GM10248 (cell line): ENCODE results near the gene SMURF1.
A peak's percentile ranks its signal among the peaks of the same experiment; 100 is the strongest.
"Not testable (repeated sequence)": the region's sequence is repeated elsewhere in the genome, so short reads cannot be mapped to it uniquely, and the experiment has no call there.

Experiments
- CTCF ChIA-PET: fragments of 300-600 bp; sonication (Branson Sonifier 250); formaldehyde crosslinking; extraction: SDS; loops from one replicate; lab custom pipeline; 2021; ENCODE audit warnings: antibody characterized with exemption; lab: Yijun Ruan, JAX
- POLR2A ChIA-PET: fragments of 350-650 bp; sonication (Branson Sonifier 250); formaldehyde crosslinking; extraction: SDS; loops from one replicate; lab custom pipeline; 2020; ENCODE audit warnings: antibody characterized with exemption; lab: Yijun Ruan, JAX
- DNase-seq: peaks from one replicate; pipeline ENCODE4 v3.0.0; 2012; ENCODE audit errors: extremely low spot score
- TF ChIP-seq, protein P1 (sequence below): IDR thresholded peaks from 2 replicates; pipeline ENCODE4 v1.5.1; 2012; ENCODE audit warnings: mild to moderate bottlenecking, low read depth; ENCODE audit errors: extremely low read depth, missing control alignments, control extremely low read depth

The SMURF1 gene

DNA sequence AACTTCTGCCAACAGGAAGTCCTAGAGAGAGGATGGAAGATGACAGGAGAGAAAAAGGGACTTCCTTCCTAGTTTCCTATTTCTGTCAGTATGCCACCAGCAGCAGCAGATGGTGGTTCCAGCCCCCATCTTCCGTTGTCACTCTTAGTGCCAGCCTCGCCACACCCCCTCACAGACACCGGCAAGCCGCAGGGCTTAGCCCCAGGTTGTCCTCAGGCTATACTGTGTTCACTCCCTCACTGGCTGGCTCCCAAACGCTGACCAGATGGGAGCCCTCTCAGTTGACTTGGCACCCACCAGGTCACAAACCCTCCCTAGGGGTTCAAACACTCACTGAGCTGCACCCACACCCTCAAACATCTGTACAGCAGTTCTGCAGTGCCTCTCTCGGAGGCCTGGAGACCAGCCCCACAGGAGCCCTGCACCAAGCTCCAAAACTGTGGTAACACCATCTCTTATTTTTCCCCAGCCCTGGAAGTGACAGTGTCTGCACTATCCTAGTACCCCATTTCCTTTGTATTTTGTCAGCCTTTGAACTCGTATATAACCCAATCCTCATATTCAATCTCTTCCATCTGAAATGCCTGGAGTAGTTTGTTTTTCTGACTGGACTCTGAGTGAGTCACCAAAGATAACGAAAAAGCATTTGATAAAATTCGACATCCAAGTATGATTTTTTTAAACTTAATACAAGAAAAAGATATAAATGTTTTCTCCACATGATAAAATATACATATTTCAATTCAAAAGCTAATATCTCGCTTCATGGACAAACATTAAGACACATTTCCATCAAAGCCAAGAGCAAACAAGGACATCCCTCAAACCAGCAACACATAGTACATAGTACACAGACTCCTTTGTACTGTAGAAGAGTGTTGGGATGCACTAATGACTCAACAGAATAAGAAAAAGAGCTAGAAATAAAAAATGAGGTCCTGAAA lies 34.5 kb downstream of the SMURF1 start:
- ChIA-PET POLR2A (no interaction called here), CTCF (interaction anchor here (1.0 kb wide), 1 partner anchor 10 kb away, joined by 3 read pairs; no protein-coding TSS in a partner anchor)
- no peak for DNase-seq
- TF ChIP-seq, protein P1, sequence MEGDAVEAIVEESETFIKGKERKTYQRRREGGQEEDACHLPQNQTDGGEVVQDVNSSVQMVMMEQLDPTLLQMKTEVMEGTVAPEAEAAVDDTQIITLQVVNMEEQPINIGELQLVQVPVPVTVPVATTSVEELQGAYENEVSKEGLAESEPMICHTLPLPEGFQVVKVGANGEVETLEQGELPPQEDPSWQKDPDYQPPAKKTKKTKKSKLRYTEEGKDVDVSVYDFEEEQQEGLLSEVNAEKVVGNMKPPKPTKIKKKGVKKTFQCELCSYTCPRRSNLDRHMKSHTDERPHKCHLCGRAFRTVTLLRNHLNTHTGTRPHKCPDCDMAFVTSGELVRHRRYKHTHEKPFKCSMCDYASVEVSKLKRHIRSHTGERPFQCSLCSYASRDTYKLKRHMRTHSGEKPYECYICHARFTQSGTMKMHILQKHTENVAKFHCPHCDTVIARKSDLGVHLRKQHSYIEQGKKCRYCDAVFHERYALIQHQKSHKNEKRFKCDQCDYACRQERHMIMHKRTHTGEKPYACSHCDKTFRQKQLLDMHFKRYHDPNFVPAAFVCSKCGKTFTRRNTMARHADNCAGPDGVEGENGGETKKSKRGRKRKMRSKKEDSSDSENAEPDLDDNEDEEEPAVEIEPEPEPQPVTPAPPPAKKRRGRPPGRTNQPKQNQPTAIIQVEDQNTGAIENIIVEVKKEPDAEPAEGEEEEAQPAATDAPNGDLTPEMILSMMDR = no peak

DNA sequence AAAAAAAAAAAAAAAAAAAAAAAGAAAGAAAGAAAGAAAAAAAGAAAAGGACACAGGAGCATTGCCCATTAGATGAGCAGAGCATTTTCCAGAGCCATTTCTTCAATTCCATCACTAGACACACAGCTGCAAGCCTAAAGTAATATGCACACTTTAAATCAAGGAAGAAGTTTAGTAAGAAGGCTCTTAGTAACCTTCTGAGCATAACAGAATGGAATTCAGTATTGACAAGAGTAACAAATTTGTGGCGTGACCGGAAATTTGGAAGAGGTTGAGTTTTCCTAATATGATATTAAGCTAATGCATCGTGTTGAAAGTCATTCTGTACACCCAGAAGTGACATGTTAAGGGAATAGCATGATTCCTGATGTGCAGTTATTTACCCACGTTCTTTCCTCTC lies 35.3 kb downstream of the SMURF1 start:
- ChIA-PET CTCF (interaction anchor here (1.0 kb wide), 1 partner anchor 9 kb away, joined by 3 read pairs; no protein-coding TSS in a partner anchor), POLR2A (no interaction called here)
- DNase-seq = no peak
- TF ChIP-seq, protein P1 = no peak

DNA sequence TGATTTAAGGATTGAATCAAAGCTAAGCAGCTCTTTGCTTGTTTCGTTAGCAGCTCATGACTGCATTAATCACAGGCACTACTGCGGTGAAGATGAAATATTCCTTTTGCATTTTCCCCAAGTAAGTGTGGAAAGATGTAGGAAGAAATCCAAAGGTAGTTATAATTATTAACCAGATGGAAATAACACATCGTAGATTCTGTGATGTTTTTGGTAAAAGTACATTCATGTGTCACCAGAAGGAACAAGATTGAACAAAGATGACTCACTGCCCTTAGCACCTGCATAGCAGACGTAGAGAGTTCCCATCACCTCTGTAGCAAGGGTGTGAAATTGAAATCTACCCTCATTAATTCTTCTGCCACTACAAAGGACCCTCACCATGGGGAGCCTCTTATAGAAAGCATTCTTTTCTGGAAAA lies 37.1 kb downstream of the SMURF1 start:
- peak; percentile 19 for DNase-seq
- ChIA-PET CTCF (interaction anchor here (1.6 kb wide), 1 partner anchor 24 kb away, joined by 4 read pairs; no protein-coding TSS in a partner anchor), POLR2A (no interaction called here)
- TF ChIP-seq, protein P1 = no peak

DNA sequence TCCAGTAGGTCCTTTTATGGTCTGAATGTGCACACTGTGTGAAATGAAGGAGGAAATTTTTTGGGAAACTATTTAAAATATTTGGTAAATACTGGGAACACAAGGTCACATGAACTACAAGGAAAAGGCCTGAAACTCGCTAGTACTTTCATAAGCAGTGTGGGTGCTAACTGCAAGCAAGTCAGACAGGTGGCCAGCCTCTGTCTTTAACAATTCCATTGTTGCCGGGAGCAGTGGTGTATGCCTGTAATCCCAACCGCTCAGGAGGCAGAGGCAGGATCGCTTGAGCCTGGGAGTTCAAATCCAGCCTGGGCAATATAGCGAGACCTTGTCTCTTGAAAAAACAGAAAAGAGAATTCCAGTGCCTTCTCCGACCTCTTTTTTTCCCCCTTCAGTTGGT lies 37.5 kb downstream of the SMURF1 start:
- TF ChIP-seq, protein P1 = no peak
- POLR2A ChIA-PET = no interaction called here
- DNase-seq = no peak
- CTCF ChIA-PET = interaction anchor here (1.6 kb wide), 1 partner anchor 25 kb away, joined by 4 read pairs; no protein-coding TSS in a partner anchor

DNA sequence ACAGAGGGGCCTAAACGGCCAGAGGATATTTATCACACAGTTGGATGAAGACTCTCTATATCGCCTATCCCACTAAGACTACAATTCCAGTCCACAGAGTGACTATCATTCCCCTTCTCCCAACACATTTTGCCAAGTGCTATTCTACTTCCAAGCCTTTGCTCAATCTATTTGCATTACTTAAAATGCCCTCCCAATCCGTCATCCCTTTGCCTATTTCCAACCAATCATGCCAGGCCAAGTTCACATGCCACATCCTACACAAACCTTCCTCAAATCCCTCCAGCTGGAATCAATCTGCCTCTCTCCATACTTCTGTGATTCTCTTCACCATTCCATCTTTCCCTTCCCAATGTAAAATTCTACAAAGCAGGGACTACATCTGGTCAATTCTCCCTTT lies 38.2 kb downstream of the SMURF1 start:
- CTCF ChIA-PET = interaction anchor here (0.7 to 1.1 kb wide), 2 partner anchors 8 to 12 kb away, joined by 3 read pairs; no protein-coding TSS in a partner anchor
- POLR2A ChIA-PET = no interaction called here
- DNase-seq = no peak

DNA sequence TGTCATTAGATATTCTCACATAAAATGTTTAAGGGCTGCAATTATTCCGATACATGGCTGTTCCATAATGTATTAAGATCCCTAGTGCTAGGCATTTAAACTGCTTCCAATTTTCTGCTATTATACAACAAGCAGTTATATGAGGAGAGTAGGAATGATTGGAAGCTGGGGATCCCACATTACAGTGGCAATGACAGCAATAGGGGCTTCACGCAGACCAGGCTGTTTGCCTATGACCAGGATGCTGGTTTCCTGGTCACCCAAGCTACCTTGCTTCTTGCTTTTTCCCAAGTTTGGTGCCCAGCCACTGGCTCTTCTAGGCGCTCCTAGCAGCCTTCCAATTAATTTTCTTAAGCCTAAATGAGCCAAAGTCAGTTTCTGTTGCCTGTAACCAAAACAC lies 39.3 kb downstream of the SMURF1 start:
- TF ChIP-seq, protein P1 = no peak
- DNase-seq = no peak
- CTCF ChIA-PET = interaction anchor here (0.9 to 1.1 kb wide), 2 partner anchors 10 to 13 kb away, joined by 3 read pairs; no protein-coding TSS in a partner anchor
- POLR2A ChIA-PET = interaction anchor here (0.7 kb wide), 1 partner anchor 26 kb away, joined by 3 read pairs; no protein-coding TSS in a partner anchor

More for the DNA sequence above, 38.2 kb downstream of the SMURF1 start:
- TF ChIP-seq, protein P1 = no peak

DNA sequence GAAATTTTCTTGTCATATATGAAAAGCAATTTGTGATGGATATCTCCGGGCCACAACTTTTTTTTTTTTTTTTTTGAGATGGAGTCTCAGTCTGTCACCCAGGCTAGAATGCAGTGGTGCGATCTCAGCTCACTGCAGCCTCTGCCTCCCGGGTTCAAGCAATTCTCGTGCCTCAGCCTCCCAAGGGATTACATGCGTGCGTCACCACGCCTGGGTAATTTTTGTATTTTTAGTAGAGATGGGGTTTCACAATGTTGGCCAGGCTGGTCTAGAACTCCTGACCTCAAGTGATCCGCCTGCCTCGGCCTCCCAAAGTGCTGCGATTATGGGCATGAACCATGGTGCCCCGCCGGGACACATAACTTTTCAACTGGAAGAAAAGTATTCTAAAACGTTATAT lies 40.1 kb downstream of the SMURF1 start:
- CTCF ChIA-PET = interaction anchor here (1.4 kb wide), 1 partner anchor 8 kb away, joined by 3 read pairs; no protein-coding TSS in a partner anchor
- POLR2A ChIA-PET, DNase-seq: not testable (repeated sequence)
